GM19397 (cell line): ENCODE results near the gene TNFAIP8L1.
A peak's percentile ranks its signal among the peaks of the same experiment; 100 is the strongest.
"Not testable (repeated sequence)": the region's sequence is repeated elsewhere in the genome, so short reads cannot be mapped to it uniquely, and the experiment has no call there.

Experiments
- ATAC-seq: cut with Tn5 transposase; IDR thresholded peaks from one replicate; pipeline ENCODE4 v1.9.1; 2021; ENCODE audit warnings: mild to moderate bottlenecking, moderate library complexity; ENCODE audit not compliant: unreplicated experiment

Gene TNFAIP8L1

DNA sequence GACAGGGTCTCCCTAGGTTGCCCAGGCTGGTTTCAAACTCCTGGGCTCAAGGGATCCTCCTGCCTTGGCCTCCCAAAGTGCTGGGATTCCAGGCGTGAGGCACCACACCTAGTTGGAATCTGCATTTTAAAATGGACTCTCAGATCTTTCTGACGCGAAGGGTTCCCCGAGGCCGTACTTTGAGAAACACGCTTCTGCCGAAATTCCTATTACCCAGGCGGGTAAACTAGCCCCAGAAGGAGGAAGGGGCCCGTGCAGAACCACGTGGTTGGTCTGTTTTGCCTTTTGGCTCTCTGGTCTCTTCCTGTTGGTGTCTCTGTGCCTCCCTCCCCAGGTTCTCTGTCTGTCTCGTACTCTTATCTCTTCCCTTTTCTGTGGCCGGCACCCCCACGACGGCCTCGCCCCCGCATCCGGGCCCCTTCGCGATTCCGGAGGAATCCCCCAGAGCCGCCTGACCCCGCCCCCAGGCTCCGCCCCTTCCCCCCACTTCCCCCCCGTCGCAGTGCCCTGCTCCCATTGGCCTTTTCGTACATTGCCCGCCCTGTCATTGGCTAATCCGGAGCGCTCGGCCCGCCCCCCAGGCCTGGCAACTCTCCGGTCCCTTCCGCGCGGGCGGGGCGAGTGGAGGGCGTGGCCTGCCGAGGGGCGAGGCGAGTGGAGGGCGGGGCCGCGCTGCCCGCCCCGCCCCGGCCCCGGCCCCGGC is at the start of gene TNFAIP8L1:
TNFAIP8L1 (plus strand) TSS at position 689 of the 703 bp plus-strand sequence. CDS start 12,354 bp downstream, outside the sequence.
- peak; percentile 84 for ATAC-seq

DNA sequence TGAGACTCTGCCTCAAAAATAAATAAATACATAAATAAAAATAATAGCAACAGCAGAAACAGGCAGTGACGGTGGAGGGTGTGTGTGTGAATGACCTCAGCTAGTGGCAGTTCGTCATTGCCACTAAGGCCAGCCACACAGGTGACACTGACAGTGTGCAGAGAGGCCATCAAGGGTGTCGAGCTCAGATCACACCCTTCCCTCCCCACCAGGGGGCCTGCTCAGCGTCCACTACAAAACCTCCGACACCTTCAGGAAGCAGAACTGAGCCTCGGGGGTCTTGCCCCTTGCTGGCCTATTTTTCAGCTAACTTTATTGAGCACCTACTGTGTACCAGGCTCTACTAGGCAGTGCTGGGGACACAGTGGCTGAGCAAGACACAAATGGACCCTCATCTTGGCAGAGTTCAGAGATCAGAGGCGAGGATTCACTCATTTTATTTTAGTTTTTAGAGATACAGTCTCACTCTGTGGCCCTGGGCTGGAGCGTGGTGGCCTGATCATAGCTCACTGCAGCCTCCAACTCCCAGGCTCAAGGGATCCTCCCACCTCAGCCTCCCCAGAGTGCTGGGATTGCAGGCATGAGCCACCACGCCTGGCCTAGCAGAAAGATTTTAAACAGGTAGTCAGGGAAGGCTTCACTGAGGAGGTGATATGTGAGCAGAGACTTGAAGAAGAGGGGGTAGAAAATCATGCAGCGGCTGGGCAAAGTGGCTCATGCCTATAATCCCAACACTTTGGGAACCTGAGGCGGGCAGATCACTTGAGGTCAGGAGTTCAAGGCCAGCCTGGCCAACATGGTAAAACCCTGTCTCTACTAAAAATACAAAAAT is 49.5 kb upstream of the TNFAIP8L1 start:
- ATAC-seq: no peak

DNA sequence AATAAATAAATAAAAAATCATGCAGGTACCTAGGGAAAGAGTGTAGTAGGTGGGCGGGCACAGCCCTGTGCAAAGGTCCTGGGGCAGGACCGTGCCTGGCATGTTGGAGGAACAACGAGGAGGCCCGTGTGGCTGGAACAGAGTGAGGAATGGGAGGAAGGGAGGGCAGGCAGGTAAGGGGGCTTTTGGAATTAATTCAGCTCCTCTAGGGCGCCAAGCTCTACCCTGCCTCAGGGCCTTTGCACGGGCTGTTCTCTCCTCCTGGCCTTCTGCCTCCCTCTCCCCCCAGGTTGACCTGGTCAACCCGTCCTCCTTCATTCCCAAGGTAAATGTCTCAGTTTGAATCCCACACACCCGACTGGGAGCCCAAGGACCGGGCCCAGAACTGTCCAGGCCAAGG is 48.8 kb upstream of the TNFAIP8L1 start:
- no peak for ATAC-seq

DNA sequence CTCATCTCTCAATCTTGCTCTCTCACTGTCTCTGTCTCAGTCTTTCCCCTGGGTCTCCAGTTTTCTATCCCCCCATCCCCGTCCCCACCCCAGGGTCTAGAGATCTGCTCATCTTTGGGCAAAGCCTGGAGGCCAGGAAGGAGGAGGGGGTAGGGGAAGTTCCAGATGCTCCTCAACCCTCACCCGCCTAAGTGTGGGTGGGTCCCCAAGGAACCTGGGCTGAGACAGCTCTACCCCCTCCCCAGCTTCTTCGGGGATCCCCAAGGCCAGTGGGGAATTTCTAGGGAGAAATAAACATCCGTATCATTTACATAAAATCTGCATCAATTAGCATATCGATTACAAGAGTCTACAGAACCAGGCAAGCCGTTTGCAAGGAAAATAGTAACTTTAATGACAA is 48.0 kb upstream of the TNFAIP8L1 start:
- no peak for ATAC-seq

DNA sequence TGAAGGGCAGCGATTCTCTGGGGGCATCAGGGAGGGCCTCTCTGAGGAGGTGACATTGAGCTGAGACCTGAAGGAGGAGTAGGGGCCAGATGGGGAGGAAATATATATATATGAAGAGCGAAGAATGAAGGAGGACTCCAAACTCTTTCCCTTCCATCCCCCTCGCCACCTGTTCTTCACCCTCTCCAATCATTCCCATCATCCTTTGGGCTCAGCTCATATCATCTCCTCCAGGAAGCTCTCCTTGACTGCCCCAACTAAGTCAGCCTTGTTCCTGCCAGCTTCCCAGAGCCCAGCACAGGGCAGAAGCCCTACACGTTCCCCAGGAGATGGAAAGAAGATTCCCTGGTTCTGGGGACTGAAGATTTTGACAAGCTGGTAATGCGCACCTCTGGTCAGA is 46.9 kb upstream of the TNFAIP8L1 start:
- no peak for ATAC-seq

DNA sequence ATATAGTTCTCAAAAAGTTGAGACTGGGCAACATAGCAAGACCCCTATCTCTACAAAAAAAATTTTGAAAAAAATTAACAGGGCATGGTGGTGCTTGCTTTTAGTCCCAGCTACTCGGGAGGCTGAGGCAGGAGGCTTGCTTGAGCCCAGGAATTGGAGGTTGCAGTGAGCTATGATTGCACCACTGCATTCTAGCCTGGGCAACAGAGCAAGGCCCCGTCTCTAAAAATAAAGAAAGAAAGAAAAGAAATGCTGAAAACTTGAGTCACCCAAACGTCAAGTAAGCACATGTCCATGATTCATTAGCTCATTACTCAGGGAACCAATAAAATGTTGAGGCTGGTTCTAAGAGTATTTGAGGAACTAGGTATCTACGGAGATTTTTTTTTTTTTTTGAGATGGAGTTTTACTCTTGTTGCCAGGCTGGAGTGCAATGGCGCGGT is 45.9 kb upstream of the TNFAIP8L1 start:
- no peak for ATAC-seq

DNA sequence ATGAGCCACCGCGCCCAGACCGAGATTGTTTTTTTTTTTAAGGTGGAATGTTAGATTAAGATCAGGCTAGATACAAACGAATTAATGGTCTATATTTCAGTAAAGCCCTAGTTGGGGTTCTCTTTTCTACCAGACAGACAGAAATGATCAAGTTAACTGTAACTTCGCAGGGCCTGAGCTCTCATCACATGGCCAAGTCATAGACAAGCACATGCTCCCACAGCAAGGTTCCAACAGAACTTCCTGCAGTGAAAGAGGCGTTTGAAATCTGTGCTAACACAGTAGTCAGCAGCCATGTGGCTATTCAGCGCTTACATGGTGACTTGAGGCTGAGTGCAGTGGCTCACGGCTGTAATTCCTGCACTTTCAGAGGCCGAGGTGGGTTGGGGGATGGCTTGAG is 45.1 kb upstream of the TNFAIP8L1 start:
- no peak for ATAC-seq

DNA sequence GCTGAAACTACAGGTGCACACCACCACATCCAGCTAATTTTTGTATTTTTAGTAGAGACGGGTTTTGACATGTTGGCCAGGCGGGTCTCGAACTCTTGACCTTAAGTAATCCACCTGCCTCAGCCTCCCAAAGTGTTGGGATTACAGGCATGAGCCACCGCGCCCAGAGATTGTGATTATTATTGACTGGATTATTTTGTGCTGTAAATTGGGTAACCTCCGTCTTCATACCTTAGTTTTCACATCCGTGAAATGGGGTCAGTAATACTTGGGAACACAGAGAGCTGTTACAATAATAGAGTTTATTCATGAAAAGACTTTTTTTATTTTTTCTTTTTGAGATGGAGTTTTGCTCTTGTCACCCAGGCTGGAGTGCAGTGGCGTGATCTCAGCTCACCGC is 44.2 kb upstream of the TNFAIP8L1 start:
- ATAC-seq: not testable (repeated sequence)

DNA sequence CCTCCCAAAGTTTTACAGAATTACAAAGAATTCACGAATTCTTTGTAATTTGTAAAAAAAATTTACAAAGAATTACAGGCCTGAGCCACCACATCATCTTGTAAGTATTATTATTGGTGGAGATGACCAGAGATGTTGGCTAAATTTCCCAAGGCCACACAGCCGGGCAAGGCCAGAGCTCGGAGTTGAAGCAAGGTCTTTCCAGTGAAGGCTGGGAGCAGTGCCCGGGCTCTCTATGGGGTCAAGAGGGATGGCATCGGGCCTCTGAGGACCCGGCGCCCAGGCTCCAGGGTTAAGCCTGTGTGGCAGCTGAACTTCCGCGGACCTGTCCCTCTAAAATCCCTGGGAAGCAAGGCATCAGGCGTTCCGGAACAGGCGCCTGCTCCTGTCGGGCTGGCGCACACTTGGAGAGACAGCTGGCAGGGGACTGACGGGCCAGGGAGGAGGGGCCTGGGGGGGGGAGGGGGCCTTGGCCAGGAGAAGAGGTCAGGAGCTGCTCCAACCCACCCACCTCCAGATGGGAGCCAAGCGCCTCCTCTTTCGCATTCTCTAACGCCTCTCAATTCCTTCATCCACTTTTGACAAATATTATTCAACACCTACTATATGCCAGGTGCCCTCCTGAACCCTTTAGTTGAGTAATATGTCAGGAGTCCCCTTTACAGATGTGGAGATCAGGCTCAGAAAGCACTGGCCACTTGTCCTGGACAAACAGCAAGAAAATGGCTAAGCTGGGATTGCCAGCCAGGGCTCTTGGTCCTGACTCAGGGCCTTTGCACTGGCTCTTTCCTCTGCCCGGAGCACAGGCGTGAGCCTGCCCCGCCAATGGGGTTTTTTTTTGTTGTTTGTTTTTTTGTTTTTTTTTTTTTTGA is 43.0 kb upstream of the TNFAIP8L1 start:
- ATAC-seq: no peak

DNA sequence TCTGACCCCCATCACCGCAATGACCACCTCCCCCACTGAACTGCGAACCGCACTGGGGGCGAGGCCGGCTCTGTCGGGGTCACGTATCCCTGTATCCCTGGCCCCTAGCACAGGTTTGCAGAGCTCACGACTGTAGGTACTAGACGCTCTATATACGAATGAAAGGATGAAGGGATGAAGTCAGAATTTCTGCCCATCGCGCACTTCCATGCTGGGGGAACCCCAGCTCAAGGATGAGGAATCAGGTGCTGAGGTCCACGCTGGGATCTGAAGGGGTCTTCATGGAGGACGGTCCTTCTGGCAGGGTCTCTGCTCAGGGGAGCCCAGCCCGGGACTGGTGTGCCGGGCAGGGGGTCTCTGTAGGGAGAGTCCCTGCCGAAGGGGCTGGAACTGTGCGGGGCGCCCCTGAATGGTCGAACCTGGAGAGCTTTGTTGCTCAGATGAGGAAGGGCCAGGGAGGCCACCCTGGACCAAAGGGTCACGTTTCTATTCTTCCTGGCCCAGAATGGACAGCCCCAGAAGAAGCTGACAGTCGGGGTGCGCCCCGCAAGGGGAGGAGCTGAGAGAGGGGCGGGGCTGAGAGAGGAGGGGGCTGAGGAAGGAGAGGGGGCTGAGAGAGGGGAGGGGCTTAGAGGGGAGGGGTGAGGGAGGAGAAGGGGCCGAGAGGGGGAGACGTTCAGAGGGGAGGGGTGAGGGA is 41.9 kb upstream of the TNFAIP8L1 start:
- ATAC-seq: no peak

DNA sequence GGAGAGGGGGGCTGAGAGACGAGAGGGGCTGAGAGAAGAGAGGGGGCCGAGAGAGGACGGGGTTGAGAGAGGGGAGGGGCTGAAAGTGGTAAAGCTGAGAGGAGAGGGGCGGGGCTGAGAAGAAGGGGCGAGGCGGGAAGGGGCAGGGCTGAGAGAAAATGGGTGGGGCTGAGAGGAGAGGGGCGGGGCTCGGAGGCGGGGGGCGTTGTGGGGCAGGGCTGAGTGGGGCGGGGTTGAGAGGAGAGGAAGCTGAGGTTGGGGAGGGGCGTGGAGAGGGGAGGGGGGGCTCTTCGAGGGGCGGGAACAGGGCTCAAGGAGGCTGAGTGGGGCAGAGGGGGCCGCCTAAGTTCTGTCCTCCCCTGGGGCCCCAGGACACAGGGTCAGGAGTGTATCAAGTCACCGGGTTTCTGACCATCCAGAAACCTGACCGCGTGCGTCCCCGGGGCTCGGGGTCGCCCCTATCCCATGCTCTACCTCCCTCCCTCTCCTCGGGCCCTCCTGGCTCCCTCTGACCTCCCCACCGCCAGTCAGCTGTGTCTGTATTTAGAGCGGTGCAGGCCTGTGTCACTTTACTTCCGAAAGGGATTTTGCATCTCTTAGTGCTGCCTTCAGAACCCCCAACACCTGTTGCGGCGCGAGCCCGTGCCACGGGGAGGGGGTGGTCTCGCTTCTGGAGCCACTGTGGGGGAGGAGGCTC is 41.2 kb upstream of the TNFAIP8L1 start:
- ATAC-seq: no peak

DNA sequence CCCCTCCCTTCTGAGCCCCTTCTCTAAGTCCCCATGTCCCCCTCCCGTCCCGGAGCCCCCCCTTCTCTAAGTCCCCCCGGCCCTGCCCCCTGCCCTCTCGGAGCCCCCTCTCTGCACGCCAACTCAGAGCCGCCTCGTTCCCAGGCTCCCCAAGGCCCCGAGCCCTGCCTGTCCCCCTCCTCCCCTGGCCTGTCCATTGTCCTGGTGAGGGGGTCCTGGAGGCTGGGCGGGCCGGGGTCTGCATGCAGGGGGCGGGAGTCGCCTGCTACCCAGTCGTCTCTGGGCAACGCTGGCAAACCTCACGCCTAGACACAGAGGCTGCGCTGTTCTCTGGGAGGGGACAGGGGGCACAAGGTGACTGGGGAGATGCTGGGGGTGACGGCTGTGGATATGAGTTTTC is 40.6 kb upstream of the TNFAIP8L1 start:
- no peak for ATAC-seq

DNA sequence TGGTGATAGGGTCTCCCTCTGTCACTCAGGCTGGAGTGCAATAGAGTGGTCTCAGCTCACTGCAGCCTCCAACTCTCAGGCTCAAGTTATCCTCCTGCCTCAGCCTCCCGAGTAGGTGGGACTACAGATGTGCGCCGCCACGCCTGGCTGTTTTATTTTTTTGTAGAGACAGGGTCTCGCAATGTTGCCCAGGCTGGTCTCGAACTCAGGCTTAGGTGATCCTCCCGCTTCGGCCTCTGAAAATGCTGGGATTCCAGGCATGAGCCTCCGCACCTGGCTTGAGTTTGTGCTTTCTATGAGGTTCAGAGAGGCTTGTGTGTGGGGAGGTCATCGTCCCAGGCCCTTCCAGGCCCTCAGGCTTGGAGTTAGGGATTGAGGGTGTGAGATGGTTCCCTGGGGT is 39.2 kb upstream of the TNFAIP8L1 start:
- ATAC-seq: no peak

DNA sequence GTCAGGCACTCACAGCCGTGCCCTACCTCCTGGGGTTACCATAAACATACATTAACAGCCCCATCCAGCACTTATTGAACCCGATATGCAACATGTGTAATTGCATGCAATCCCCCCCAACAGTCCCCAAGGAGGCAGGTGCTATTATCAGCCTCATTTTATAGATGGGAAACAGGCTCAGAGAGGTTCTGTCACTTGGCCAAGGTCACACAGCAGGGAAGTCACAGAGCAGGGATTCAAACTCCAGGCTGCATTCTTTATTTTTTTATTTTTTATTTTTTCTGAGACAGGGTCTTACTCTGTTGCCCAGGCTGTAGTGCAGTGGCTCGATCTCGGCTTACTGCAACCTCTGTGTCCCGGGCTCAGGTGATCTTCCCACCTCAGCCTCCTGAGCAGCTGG is 38.4 kb upstream of the TNFAIP8L1 start:
- no peak for ATAC-seq

DNA sequence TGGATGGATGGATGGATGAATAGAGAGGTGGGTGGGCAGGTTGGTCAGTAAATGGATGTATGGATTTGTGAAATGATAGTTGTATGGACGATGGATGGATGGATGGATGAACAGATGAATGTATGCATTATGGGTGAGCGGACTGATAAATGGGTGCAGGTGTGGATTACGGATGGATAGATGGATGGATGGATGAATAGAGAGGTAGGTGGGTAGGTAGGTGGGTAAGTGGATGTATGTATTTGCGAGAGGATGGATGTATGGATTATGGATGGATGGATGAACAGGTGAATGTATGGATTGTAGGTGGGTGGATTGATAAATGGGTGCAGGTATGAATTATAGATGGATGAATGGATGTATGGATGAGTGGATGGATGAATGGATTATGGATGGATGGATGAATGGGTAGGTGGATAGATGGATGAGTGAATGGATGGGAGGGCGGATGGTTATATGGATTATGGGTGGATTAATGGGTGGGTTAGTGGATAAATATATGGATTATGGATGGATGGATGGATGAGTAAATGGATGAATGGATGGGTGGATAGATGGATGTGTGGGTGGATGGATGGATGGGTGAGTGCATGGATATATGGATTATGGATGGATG is 37.0 kb upstream of the TNFAIP8L1 start:
- ATAC-seq: no peak

DNA sequence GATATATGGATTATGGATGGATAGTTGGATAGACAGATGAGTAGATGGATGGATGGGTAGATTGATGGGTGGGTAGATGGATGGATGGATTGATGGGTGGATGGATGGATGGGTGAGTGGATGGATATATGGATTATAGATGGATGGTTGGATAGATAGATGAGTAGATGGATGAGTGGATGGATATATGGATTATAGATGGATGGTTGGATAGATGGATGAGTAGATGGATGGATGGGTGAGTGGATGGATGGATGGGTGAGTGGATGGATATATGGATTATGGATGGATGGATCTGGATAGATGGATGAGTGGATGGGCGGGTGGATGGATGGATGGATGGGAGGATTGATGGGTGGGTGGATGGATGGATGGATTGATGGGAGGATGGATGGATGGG is 36.4 kb upstream of the TNFAIP8L1 start:
- no peak for ATAC-seq

DNA sequence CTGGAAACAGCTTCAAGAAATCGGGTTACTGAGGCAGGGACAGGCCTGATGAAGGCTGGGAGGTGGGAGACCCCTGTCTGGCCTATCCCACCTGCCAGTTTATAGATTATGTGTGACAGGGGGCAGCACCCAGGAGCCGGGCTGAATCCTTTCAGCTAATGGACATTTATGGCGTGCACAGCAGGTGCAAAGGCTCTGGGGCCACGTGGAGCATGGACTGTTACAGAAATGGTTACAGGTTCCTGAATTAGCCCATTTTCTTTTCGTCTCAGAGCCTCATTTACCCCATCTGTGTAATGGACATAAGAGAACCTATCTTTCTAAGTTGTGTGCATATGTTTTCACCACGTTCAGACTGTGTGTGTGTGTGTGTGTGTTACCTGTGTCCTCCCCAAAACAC is 34.4 kb upstream of the TNFAIP8L1 start:
- no peak for ATAC-seq

DNA sequence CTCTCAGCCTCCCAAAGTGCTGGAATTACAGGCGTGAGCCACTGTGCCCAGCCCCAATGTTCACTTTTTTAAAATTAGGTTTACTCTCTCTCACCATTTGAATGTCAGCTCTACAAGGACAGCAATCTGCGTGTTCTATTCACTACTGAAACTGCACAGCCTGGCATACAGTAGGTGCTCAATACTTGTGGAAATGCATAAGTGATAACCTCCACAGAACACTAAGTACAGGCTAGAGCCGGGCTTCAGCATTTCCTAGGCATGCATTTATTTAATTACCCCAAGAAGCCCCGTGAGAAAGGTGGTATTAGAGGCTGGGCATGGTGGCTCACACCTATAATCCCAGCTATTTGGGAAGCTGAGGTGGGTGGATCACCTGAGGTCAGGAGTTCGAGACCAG is 33.1 kb upstream of the TNFAIP8L1 start:
- ATAC-seq: no peak

DNA sequence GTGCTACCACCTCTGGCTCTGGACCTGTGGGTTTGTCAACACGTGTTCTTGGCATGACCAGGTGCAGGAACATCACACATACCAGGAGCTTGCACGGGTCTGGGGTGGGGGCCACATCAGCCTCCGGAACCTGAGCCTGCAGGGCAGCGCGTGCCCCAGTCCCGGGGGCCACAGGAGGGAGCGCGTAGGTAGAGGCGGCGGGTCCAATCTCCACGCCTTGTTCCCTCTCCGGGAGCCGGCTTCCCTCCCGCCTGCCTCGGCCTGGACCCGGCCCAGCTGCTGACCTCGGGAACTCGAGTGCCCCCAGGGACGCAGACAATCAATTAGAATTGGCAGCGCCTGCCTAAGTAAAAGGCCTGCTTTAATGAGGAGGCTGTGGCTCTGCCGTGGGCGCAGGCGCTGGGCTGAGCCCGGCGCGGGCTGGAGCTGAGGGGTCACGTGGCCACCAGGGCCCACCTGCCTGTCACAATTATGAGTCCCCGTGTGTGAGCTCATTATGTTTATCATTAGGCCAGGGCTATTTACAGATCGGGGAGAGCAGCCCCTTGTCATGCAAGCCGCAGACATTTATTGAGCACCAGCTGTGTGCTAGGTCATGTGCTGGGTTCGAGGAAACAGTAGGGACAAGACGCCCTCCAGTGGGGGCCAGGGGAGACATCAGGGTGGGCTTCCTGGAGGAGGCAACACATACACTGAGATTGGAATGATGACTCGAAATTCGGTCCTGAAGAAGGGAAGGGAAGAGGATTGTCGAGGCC is 32.2 kb upstream of the TNFAIP8L1 start:
- no peak for ATAC-seq
